NCI-H1048 (cell line): ENCODE results near the gene TUBB2B.

ENCODE experiments used
- DNase-seq: peaks from one replicate; lab custom pipeline; 2025; lab: John Stamatoyannopoulos, UW

Gene TUBB2B

GRCh38 chr6:3232017-3232945, 4.8 kb upstream of the TUBB2B start:
- no peak for DNase-seq

GRCh38 chr6:3231247-3232016, 4.0 kb upstream of the TUBB2B start:
- peak; percentile 66 for DNase-seq

GRCh38 chr6:3230900-3231246, 3.4 kb upstream of the TUBB2B start:
- DNase-seq: peak; percentile 89

GRCh38 chr6:3230256-3230882, 2.9 kb upstream of the TUBB2B start:
- DNase-seq: peak; percentile 91

- DNase-seq: peak; percentile 50
Measured at GRCh38 chr6:3229566-3230178, 2.2 kb upstream of the TUBB2B start.

- DNase-seq: no peak
Measured at GRCh38 chr6:3228771-3229565, 1.5 kb upstream of the TUBB2B start.

- peak; percentile 76 for DNase-seq
Measured at GRCh38 chr6:3228046-3228671, 706 bp upstream of the TUBB2B start.

- no peak for DNase-seq
Measured at GRCh38 chr6:3226481-3227362, 731 bp downstream of the TUBB2B start.

GRCh38 chr6:3226042-3226441, 1.4 kb downstream of the TUBB2B start:
- DNase-seq: no peak

- no peak for DNase-seq
Measured at GRCh38 chr6:3222506-3223038, 4.9 kb downstream of the TUBB2B start.

GRCh38 chr6:3221578-3221977, 5.9 kb downstream of the TUBB2B start:
- DNase-seq: no peak

- DNase-seq: no peak
Measured at GRCh38 chr6:3220366-3220765, 7.1 kb downstream of the TUBB2B start.

GRCh38 chr6:3218266-3218665, 9.2 kb downstream of the TUBB2B start:
- no peak for DNase-seq

GRCh38 chr6:3217286-3217685, 10.2 kb downstream of the TUBB2B start:
- no peak for DNase-seq

- DNase-seq: no peak
Measured at GRCh38 chr6:3214898-3215297, 12.6 kb downstream of the TUBB2B start.

GRCh38 chr6:3213334-3213695, 14.1 kb downstream of the TUBB2B start:
- DNase-seq: no peak

- DNase-seq: no peak
Measured at GRCh38 chr6:3212261-3212660, 15.2 kb downstream of the TUBB2B start.

- no peak for DNase-seq
Measured at GRCh38 chr6:3211681-3212080, 15.8 kb downstream of the TUBB2B start.

- DNase-seq: no peak
Measured at GRCh38 chr6:3210024-3210610, 17.3 kb downstream of the TUBB2B start.
